ENCODE results near the gene GALNT18.

- TF ChIP-seq CTCF (optimal IDR thresholded peaks at IDR 0.05 in 1 of 3, IDR thresholded peaks at IDR 0.05 in 1 of 3, conservative IDR thresholded peaks at IDR 0.05 in 1 of 3; ENCODE audit: extremely low read depth in 1 of 3, insufficient read depth in 2 of 3, low read length in 3 of 3) (no peak), EZH2 (IDR thresholded peaks at IDR 0.05; ENCODE audit: low read length) (no peak)
These were observed 301.0 kb downstream of the GALNT18 start for GRCh38 chr11:11320825-11321224.

All from keratinocyte (primary cell).